ENCODE measurements around the gene SLC23A2.
"Not testable (repeated sequence)": the region's sequence is repeated elsewhere in the genome, so short reads cannot be mapped to it uniquely, and the experiment has no call there.

The SLC23A2 gene

DNA sequence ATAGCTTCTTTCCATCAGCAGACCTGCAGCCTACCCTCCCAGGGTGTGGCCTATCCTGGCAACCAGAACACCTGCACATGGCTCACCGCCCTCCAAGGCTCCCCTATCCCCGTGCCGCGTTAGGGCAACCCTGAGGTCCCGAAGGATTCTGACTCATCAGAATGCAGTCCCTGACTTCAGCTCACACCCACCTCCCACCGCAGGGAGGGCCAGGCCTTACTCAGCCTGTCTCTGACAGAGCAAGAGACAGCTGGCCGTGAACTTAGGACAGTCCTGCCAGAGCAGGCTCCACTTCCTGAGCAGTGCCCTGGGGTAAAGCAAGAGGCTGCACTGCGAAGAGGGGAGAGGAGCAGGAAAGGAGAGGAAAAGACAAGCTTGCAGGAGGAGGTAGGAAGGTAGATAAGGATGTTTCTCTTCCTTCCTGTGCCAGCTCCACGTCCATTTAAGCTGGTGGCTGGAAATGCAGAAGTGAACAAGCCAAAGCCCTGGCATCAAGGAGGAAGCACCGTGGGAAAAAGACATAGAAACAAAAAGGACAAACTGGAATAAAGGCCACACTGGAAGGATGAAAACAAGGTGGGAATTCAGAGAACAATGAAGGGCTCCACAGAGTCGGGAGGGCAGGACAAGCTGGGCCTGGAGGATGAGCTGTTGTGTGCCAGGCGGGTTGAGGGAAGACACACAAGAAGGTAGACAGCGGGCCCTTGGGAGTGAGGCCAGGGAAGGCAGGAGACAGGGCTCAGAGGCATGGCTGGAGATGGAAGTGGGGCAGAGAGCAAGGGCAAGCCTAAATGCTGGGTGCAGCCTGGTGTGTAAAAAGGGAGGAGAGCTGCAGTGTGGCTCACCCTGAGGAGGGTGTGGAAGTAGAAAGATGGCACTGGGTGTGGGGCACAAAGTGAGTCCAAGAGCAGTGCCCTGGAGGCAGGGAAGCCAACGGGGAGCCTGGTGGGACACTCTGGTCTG, 102.7 kb downstream of the SLC23A2 start:
- peak; percentile 96 for DNase-seq

DNA sequence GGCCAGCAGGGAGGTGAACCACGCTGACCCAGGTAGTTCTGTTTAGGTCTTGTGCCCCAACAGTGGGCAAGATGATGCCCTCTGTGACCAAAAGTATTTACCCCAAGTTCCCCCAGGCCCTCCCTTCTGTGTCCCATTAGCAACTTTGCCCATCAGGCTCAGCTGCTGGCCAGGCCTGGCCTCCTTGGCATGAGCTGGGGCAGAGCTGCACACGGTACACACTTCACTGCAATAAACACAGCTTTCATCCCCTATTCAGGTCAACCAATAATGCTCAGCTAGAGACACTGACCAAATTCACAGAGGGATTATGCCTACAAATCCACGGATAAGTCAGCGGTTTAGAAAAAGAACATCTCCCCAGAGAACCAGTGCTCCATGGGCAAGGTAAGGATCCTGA, 103.7 kb downstream of the SLC23A2 start:
- peak; percentile 44 for DNase-seq

- peak; percentile 91 for DNase-seq
These were observed 104.3 kb downstream of the SLC23A2 start for GRCh38 chr20:4896971-4897497.

DNA sequence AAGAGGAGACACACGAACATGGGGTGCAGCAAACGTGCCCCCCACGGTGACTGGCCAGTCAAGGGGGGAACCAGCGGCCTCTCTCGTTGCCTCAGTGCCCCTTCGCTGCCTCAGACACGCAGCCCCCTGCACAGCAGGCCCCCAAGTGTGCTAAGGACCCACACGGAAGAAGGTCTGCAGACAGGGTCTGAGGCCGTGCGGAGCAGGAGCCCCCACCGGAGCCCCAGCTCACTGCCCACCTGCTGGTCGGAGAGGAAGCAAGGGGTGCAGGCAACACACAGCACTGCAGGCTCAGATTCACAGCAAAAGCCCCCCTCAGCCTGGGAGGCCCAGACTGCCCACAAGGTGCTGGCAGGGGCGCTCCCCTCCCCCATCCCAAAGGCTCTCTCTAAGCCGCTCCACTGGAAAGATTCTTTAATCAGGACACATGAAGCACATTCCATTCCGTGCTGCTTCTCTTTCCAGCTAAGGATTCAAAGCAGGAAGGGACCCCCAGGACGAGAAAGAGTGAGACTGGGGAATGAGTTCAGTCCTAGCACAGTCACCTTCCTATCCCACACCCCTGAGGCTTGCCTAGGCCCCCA, 105.1 kb downstream of the SLC23A2 start:
- no peak for DNase-seq

- peak; percentile 81 for DNase-seq
These were observed 106.3 kb downstream of the SLC23A2 start for GRCh38 chr20:4894981-4895381.

DNA sequence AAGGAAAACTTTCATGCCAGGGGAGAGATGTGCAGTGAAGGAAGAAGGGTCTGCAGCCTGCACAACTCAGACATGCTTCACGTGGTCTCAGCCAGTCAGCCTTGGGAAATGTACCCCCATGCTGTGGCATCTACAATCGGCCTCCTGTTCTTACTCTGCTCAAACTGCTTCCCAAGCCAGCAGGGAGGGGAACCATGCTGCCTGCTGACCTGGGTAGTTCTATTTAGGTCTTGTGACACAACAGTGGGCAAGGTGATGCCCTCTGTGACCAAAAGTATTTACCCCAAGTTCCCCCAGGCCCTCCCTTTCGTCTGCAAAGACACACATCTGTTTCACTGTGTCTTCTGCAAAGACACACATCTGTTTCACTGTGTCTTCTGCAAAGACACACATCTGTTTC, 106.9 kb downstream of the SLC23A2 start:
- DNase-seq = peak; percentile 79

DNA sequence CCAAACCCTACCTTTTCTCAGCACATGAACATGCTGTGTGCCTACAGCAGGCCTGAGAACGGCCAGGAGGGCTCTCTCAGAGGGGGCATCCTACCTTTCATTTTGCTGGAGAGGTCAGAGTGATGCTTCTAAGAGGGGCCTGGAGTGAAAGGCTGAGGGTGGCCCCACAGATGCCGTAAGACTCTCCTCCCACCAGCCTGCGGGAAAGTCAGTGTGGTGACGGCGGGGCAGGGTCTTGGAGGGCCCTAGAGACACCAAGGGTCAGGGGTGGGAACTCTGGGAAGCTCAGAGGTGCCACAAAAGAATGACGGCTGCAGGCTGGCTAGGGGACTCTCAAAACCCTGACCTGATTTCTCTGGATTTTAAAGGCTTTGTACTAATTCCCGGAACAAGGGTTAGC, 107.6 kb downstream of the SLC23A2 start:
- DNase-seq = no peak

DNA sequence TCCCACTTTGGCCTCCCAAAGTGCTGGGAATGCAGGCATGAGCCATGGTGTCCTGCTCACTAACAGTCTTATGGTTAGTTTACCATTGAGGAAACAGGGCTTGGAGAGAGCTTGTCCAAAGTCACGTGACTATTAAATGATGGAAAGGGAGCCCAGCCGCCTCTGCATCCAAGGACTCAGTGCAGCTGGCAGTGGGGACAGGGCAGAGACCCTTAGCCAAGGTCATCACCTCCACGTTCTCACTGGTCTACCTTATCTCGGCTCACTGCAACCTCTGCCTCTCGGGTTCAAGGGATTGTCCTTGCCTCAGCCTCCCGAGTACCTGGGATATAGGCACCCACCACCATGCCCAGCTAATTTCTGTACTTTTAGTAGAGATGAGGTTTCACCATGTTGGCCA, 109.3 kb downstream of the SLC23A2 start:
- no peak for DNase-seq

GRCh38 chr20:4891190-4891763, 110.0 kb downstream of the SLC23A2 start:
- no peak for DNase-seq

- DNase-seq = no peak
These were observed 111.9 kb downstream of the SLC23A2 start for GRCh38 chr20:4889446-4889845.

DNA sequence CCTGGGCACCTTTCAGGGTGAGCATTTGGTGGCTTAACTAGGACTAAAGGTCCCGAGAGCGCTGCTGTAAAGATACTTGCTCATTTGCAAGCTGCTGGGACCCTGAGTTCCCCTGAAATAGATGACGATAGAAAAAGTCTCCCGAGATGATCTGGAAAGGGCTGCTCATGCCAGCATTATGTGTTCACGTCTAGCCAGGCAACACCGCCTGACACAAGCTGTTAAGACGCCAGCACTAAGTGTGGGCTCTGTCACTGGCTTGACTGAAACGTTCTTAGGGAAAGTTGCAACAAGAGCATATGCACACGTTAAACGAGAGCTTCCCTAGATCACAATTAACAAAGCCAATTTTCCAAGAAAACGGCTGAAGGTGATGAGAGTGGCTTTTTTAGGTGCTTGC, 113.7 kb downstream of the SLC23A2 start:
- no peak for DNase-seq

DNA sequence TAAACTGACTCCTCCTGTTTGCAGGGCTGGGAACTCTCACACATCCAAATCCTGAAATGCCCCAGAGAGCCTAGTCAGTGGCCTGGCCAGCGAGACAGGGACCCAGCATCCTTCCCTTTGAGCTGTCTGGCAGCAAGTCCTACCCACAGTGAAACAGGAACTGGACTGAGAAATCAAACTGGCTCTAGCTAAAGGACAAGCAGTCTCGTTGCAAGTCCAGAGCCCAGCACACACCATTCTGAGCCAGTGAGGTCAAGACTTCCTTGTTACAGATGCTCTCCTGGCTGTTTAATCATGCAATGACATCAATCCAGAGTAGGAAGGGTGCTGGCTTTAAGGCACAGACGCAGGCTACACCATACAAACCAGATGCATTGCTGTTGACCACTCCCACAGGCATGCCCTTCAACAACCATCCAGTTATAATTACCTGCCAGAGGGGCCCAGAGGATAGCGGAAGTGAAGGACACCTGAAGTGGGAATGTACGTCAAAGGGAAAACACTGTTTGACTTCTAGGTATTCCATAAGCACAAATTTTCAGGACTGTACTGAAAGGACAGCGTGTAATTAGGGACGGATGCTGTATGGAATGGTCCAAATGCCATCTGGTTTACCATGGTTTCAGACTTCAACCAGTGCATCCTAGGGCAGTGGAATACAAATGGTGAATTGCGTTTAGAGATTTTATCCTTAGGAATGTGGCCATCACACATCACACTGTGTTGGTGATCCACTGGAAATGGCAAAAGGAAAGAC, 114.4 kb downstream of the SLC23A2 start:
- DNase-seq = no peak

GRCh38 chr20:4885877-4886276, 115.4 kb downstream of the SLC23A2 start:
- DNase-seq = no peak

DNA sequence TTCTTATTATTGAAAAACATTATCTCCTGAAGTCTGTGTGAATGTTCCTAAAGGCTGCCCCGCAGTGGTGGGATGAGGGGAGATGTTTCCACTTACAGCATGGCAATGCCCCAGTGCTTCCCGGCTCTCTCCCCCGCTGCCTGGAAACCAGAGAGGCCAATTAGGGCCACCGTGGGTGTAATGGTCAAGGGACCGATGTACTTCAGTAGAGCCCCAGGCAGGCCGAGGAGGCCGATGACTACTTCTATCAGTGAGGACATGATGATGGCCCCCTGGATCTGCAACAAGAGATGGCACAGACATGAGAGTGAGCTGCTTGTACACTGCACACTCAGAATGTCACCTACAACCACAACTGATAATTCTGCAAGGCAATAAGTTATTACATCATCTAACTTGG, 117.8 kb downstream of the SLC23A2 start:
- DNase-seq = no peak

- DNase-seq = no peak
These were observed 118.3 kb downstream of the SLC23A2 start for GRCh38 chr20:4883051-4883450.

- no peak for DNase-seq
These were observed 120.1 kb downstream of the SLC23A2 start for GRCh38 chr20:4881006-4881730.

DNA sequence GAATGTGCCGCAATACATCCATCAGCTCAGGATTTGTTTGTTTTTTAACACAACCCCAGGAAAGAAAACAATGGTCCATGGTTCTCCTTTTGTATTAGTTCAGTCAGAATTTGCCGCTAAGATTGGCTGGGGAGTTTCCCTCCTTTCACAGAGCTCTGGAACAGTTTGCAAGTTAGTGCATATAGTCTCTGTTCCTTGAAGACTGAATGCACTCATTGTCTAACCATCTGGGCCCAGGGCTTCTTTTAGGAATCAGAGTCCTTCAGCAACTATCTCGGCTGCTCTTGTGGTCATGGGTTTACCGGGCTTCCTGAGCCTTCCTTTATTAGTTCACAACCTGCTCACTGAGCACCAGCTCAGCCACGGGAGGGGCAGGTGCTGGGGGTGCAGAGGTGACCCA, 121.3 kb downstream of the SLC23A2 start:
- DNase-seq = no peak

- DNase-seq = not testable (repeated sequence)
These were observed 123.2 kb downstream of the SLC23A2 start for GRCh38 chr20:4878099-4878498.

- DNase-seq = no peak
These were observed 124.6 kb downstream of the SLC23A2 start for GRCh38 chr20:4876731-4877130.

DNA sequence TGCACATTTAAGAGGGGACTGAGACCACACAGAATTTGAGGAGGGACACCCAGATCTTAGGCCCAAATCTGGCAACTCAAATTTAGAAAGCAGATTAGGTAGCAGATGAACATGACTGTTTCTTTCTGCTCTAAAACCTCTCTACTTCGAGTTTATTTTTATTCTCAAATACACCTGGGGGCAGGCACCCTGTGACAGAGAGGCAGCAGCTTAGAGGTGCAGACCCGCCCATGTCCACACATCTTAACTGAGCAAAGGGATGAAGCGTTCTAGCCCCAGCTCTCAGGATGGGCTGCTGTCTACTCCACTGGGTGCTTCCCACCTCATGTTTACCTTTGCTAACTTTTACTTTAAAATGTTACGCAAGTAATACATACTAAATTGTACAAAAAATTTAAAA, 125.0 kb downstream of the SLC23A2 start:
- no peak for DNase-seq

DNA sequence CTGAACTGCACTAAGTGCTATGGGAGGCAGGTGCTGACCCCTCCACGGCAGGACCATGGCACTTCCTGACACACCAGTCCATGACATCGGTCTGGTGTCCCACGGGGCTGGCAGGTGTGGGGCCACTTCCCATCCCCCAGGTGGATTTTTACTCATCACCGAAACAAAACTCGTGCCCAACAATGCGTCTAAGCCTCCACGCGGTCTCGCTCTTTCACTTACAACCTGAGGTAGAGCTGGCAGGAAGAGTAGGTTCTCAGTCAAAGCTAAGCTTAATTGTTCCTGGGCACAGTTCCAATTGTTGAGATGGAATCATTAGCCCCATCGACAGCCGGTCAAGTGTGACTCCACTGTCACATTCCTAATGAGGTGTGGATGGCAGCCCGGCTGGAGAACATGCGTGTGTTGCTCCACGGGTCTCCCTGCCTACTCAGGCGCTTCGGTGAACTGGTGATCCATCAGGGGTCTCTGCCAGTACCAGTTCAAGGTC, 125.7 kb downstream of the SLC23A2 start:
- no peak for DNase-seq

DNA sequence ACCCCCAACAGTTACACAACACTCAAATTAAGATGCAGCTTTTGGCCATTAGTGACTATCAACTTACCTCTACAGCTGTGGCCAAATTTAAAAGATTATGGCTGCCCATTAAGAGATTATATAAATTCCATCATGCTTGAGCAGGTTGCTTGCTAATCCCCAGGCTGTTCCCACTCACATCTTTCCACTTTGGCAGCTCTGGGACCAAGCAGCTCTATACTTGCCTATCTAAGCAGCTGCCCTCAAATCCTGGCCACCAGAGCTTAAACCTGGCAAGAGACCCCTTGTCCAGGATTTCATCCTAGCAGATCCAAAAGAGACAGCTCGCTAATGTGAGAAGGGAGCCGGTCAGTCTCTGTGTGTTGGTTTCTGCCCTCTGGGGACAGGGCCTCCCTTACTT, 127.9 kb downstream of the SLC23A2 start:
- DNase-seq = no peak

All from RPMI8226 (cell line).